GM23338 (cell line): Measurements from ENCODE around the gene PCSK2. TPM values are rescaled to one million over a fixed set of nuclear protein-coding genes. Genes with fewer than 3 reads are reported as not detected.

Source experiments
- ATAC-seq: fragments of 200-7000 bp; cut with Tn5 transposase; 3 replicates; pipeline ENCODE4 v1.9.1; 2020
- DNase-seq: peaks from one replicate; pipeline ENCODE4 v3.0.0-alpha.2; 2015; ENCODE audit warnings: low spot score
- H2AFZ ChIP-seq: fragments of 200-600 bp; sonication (generic); 2 replicates; pipeline ENCODE4 v1.8.0; 2016; ENCODE audit warnings: antibody characterized with exemption, mild to moderate bottlenecking, moderate library complexity
- H3F3A ChIP-seq: fragments of 200-600 bp; sonication (generic); replicated peaks from 2 replicates; pipeline ENCODE4 v1.8.0; 2017; ENCODE audit warnings: antibody characterized with exemption, mixed run types, low read depth
- H3K27ac ChIP-seq: fragments of 200-600 bp; sonication (generic); 2 replicates; pipeline ENCODE4 v1.6.1; 2016; ENCODE audit warnings: low read depth
- H3K27me3 ChIP-seq: fragments of 200-600 bp; sonication (generic); 2 replicates; pipeline ENCODE4 v1.8.0; 2016; ENCODE audit warnings: mild to moderate bottlenecking, mixed run types, moderate library complexity; ENCODE audit not compliant: insufficient read depth
- H3K36me3 ChIP-seq: fragments of 200-600 bp; sonication (generic); 2 replicates; pipeline ENCODE4 v1.8.0; 2016; ENCODE audit warnings: mild to moderate bottlenecking; ENCODE audit not compliant: insufficient read depth
- H3K4me1 ChIP-seq: fragments of 200-600 bp; sonication (generic); 2 replicates; pipeline ENCODE4 v1.8.0; 2016; ENCODE audit warnings: mild to moderate bottlenecking, moderate library complexity; ENCODE audit not compliant: insufficient read depth
- H3K4me2 ChIP-seq: fragments of 200-600 bp; sonication (generic); 2 replicates; pipeline ENCODE4 v1.7.1; 2017; ENCODE audit warnings: mixed run types
- H3K4me3 ChIP-seq: fragments of 200-600 bp; sonication (generic); 2 replicates; pipeline ENCODE4 v1.6.1; 2016; ENCODE audit warnings: mixed run types
- H3K79me2 ChIP-seq: fragments of 200-600 bp; sonication (generic); replicated peaks from 2 replicates; pipeline ENCODE4 v1.8.0; 2017; ENCODE audit warnings: mild to moderate bottlenecking; ENCODE audit not compliant: insufficient read depth
- H3K9me2 ChIP-seq: fragments of 200-600 bp; sonication (generic); 2 replicates; pipeline ENCODE4 v1.8.0; 2017; ENCODE audit not compliant: insufficient read depth
- H4K20me1 ChIP-seq: fragments of 200-600 bp; sonication (generic); replicated peaks from 2 replicates; pipeline ENCODE4 v1.8.0; 2017; ENCODE audit warnings: mild to moderate bottlenecking; ENCODE audit not compliant: insufficient read depth
- H3K27ac Mint-ChIP-seq: 2 replicates; pipeline ENCODE4 v1.8.0; 2020; ENCODE audit warnings: inconsistent platforms, mild to moderate bottlenecking, moderate library complexity, mixed read lengths
- H3K27me3 Mint-ChIP-seq: 3 replicates; pipeline ENCODE4 v1.8.0; 2022; ENCODE audit warnings: low read depth, mild to moderate bottlenecking, moderate library complexity, mixed read lengths, inconsistent platforms; ENCODE audit not compliant: insufficient read depth, poor library complexity
- H3K36me3 Mint-ChIP-seq: 3 replicates; pipeline ENCODE4 v1.8.0; 2021; ENCODE audit warnings: low read depth, mild to moderate bottlenecking, inconsistent platforms, moderate library complexity, mixed read lengths
- H3K4me1 Mint-ChIP-seq: 3 replicates; pipeline ENCODE4 v1.8.0; 2020; ENCODE audit warnings: mild to moderate bottlenecking, inconsistent platforms, mixed read lengths
- H3K4me3 Mint-ChIP-seq: 3 replicates; pipeline ENCODE4 v1.8.0; 2021; ENCODE audit warnings: moderate library complexity, mild to moderate bottlenecking, inconsistent platforms, mixed read lengths
- H3K9me3 Mint-ChIP-seq: 3 replicates; pipeline ENCODE4 v1.8.0; 2020; ENCODE audit warnings: moderate library complexity, mild to moderate bottlenecking, inconsistent platforms, mixed read lengths
- CREB1 ChIP-seq: fragments of 250-450 bp; sonication (Bioruptor Pico); IDR thresholded peaks from 2 replicates; pipeline ENCODE4 v1.5.0; 2020; ENCODE audit warnings: low read depth, mild to moderate bottlenecking, moderate library complexity
- CTCF ChIP-seq, 2 experiments: fragments of 200-600 bp in 1 of 2; sonication (generic) in 1 of 2; conservative IDR thresholded peaks; 2 replicates each; pipeline versions ENCODE4 v1.5.1 to v1.6.1; 2016 to 2017; ENCODE audit warnings: antibody characterized with exemption in 2 of 2, low read depth in 2 of 2, mild to moderate bottlenecking in 2 of 2, moderate library complexity in 1 of 2
- ETS1 ChIP-seq: IDR thresholded peaks from 2 replicates; pipeline ENCODE4 v1.6.1; 2016; ENCODE audit warnings: antibody characterized with exemption
- EZH2 ChIP-seq: fragments of 200-600 bp; sonication (generic); IDR thresholded peaks from one replicate; pipeline ENCODE4 v1.8.0; 2017; ENCODE audit warnings: antibody characterized with exemption, mild to moderate bottlenecking, low read depth; ENCODE audit not compliant: unreplicated experiment
- EZH2phosphoT487 ChIP-seq: fragments of 200-600 bp; sonication (generic); IDR thresholded peaks from one replicate; pipeline ENCODE4 v1.8.1; 2018; ENCODE audit warnings: antibody characterized with exemption; ENCODE audit not compliant: unreplicated experiment
- JUNB ChIP-seq: IDR thresholded peaks from one replicate; pipeline ENCODE4 v1.6.1; 2016; ENCODE audit warnings: antibody characterized with exemption; ENCODE audit not compliant: unreplicated experiment
- NANOG ChIP-seq: IDR thresholded peaks from 2 replicates; pipeline ENCODE4 v1.6.1; 2016; ENCODE audit warnings: antibody characterized with exemption, borderline replicate concordance
- POLR2AphosphoS5 ChIP-seq: IDR thresholded peaks from 2 replicates; pipeline ENCODE4 v1.6.1; 2016; ENCODE audit warnings: antibody characterized with exemption, low read depth
- REST ChIP-seq: IDR thresholded peaks from one replicate; pipeline ENCODE4 v1.6.1; 2018; ENCODE audit warnings: antibody characterized with exemption; ENCODE audit not compliant: unreplicated experiment
- STAT1 ChIP-seq: IDR thresholded peaks from one replicate; pipeline ENCODE4 v1.6.1; 2016; ENCODE audit warnings: antibody characterized with exemption; ENCODE audit not compliant: unreplicated experiment
- ZNF114 ChIP-seq: fragments of 250-450 bp; sonication (Bioruptor Pico); IDR thresholded peaks from 2 replicates; pipeline ENCODE4 v1.5.0; 2020; ENCODE audit warnings: mild to moderate bottlenecking, moderate library complexity
- ZNF331 ChIP-seq: fragments of 250-450 bp; sonication (Bioruptor Pico); IDR thresholded peaks from 2 replicates; pipeline ENCODE4 v1.5.0; 2020; ENCODE audit warnings: low read depth, mild to moderate bottlenecking, moderate library complexity
- ZNF462 ChIP-seq: fragments of 250-450 bp; sonication (Bioruptor Pico); IDR thresholded peaks from 2 replicates; pipeline ENCODE4 v1.5.0; 2020; ENCODE audit warnings: mild to moderate bottlenecking, moderate library complexity
- polyA plus RNA-seq: library from polyadenylated mRNA; unstranded; fragments of >200 nt; fragmentation: Nextera tagmentation; extraction: Ambion mirVana; gene quantifications from 2 replicates; pipeline ENCODE4 v1.2.1, GENCODE V29; 2016
- total RNA-seq: library from RNA; depleted of rRNA; stranded (reverse); fragments of >200 nt; shearing (Covaris generic); gene quantifications from 2 replicates; pipeline ENCODE4 v1.2.3, GENCODE V29; 2014

Gene PCSK2
- total and polyA plus RNA-seq, 2 experiments from 2014 or later: 0.37 to 1.1 TPM

GRCh38 chr20:17210983-17211382 lies 15.9 kb upstream of the PCSK2 start:
- ATAC-seq (no peak), DNase-seq (no peak)
- Histone ChIP-seq H3F3A (no peaks in the 10 kb centered on the region), H4K20me1 (no peaks in the 10 kb centered on the region), H3K4me2 (no peak overlapping the region), H3K4me3 (no peak overlapping the region), H3K36me3 (no peaks in the 10 kb centered on the region), H3K4me1 (no peaks in the 10 kb centered on the region), H3K79me2 (no peaks in the 10 kb centered on the region), H3K27me3 (no peaks in the 10 kb centered on the region), H3K27ac (no peak overlapping the region), H2AFZ (no peak overlapping the region), H3K9me2 (peaks cover 6% of the 10 kb centered on the region)
- no peaks in the 10 kb centered on the region for H3K4me1 Mint-ChIP-seq
- H3K27me3 Mint-ChIP-seq: peaks cover 4% of the 10 kb centered on the region
- TF ChIP-seq STAT1: no peak
- no peak for TF ChIP-seq ETS1
- no peak for TF ChIP-seq NANOG
- no peak for TF ChIP-seq JUNB
- TF ChIP-seq REST: no peak
- no peak for TF ChIP-seq CREB1 (CRISPR knock-in tag)
- TF ChIP-seq ZNF114 (CRISPR knock-in tag): no peak
- TF ChIP-seq ZNF331 (CRISPR knock-in tag): no peak
- TF ChIP-seq POLR2AphosphoS5: no peak
- no peak for TF ChIP-seq EZH2
- TF ChIP-seq CTCF (conservative IDR thresholded peaks at IDR 0.05; ENCODE audit: low read depth in 2 of 2): no peak
- no peak for TF ChIP-seq EZH2phosphoT487
- TF ChIP-seq ZNF462 (CRISPR knock-in tag): no peak
- no peaks in the 10 kb centered on the region for H3K36me3 Mint-ChIP-seq
- H3K9me3 Mint-ChIP-seq: no peaks in the 10 kb centered on the region
- no peak overlapping the region for H3K4me3 Mint-ChIP-seq
- H3K27ac Mint-ChIP-seq: no peak overlapping the region
